Measurements from ENCODE around the gene NCKAP5. TPM values are rescaled to one million over a fixed set of nuclear protein-coding genes. Genes with fewer than 3 reads are reported as not detected.
A peak's percentile ranks its signal among the peaks of the same experiment; 100 is the strongest.

The NCKAP5 gene
- total and polyA plus RNA-seq, 8 donors = 4.0 to 22.1 (median 14.4) TPM

DNA sequence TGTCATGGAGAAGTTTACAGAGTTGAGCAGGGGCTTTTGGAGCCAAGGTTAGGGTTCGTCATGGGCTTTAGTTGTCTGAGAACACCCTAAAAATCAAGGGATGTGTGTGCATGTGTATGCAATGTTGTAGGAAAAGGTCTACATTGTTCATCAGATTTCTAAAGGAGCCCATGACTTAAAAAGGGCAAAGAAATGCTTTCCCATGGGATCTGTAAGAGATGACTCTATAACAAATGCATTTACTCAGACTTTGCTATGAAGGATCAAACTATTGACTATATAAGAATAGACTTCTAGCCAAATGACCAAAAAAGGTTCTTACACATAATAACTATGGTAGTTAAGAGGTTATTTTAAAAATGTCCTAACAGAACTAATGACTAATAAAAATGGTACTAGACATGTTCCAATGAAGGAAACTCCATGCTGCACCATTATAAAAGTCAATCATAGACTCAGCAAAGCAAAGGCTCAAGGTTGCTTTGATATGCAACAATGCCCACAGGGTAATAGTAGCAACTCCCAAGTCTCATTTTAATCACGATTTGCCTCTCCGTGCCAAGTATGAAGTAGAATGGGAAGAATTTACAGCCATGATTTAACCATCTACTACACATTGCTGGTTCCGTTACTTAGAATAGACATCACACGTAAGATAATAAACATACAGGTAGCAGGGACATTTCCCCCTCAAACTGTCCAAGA is 158.5 kb downstream of the NCKAP5 start:
- Histone ChIP-seq H3K27ac (no peak overlapping the region), H3K4me1 (no peaks in the 10 kb centered on the region), H3K9me3 (no peaks in the 10 kb centered on the region), H3K36me3 (no peaks in the 10 kb centered on the region), H3K4me3 (no peak overlapping the region), H3K27me3 (no peaks in the 10 kb centered on the region)
- intact Hi-C loops (cut with DNase I) = no loop called here
- TF ChIP-seq CTCF (IDR thresholded peaks at IDR 0.05) = no peak
- DNase-seq = no peak
- ATAC-seq = no peak

DNA sequence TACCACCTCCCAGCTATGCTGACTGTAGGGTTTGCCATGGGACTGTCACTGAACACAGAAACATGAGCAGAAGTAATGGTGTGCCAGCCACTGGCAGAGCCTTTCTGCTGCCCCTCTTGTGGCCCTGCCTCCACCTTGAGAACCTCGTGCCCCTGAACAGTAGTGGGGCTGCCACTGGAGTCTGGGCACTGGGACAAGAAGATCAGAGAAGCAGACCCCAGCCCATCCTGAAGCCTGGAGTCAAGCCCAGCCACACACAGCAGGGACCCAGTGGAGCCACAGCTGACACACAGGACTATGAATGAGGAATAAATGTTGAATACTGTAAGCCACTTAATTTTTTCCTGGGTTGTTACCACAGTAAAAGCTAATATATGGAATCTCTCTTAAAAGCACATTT is 159.6 kb downstream of the NCKAP5 start:
- H3K4me3 ChIP-seq = no peak overlapping the region
- DNase-seq (no peak), ATAC-seq (no peak)
- no peak overlapping the region for H3K27ac ChIP-seq
- H3K4me1 ChIP-seq = no peaks in the 10 kb centered on the region
- H3K9me3 ChIP-seq = no peaks in the 10 kb centered on the region
- no peaks in the 10 kb centered on the region for H3K27me3 ChIP-seq
- no peaks in the 10 kb centered on the region for H3K36me3 ChIP-seq
- intact Hi-C loops (cut with DNase I) = no loop called here
- TF ChIP-seq CTCF (IDR thresholded peaks at IDR 0.05) = no peak

DNA sequence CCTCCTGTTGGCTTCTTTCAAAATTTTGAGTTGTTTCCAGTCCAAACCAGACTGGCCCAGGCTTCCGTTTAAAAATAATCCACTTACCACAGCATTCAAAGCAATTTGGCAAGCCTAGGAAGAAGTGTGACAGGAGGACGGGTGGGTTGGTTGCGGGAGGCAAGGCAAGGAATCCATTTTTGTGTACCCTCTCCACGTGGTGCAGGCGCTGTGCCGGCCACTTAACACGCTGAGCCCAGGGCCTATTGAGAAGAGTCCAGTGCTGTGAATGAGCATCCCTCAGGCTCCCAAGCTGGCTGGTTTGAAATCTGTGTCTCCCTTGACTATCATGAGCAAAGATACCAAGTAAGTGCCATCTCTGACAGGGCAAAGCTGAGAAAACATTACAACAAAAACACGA is 160.9 kb downstream of the NCKAP5 start:
- Histone ChIP-seq H3K9me3 (no peaks in the 10 kb centered on the region), H3K4me1 (no peaks in the 10 kb centered on the region), H3K4me3 (no peak overlapping the region), H3K27ac (no peak overlapping the region), H3K27me3 (no peaks in the 10 kb centered on the region), H3K36me3 (no peaks in the 10 kb centered on the region)
- ATAC-seq = no peak
- no peak for DNase-seq
- intact Hi-C loops (cut with DNase I) = no loop called here
- TF ChIP-seq CTCF (IDR thresholded peaks at IDR 0.05) = no peak

DNA sequence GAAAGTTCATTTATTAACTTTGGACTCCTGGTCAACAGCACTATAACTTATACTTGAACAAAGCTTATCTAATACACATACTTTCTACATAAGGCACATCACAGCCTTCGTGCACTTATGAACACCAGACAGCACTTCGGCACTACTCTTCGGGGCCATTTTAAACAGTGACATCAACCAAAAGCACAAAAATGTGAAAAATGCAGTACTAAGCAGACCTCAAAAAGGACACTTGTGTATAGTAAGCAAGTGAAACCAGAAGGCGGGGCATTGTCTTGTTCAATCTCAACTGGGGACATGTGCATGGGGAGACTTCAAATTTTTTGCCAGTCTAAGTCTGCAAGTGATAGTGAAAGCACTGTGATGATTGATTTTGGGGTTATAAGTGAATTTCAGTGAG is 163.0 kb downstream of the NCKAP5 start:
- Histone ChIP-seq H3K27ac (no peak overlapping the region), H3K9me3 (no peaks in the 10 kb centered on the region), H3K4me3 (no peak overlapping the region), H3K27me3 (no peaks in the 10 kb centered on the region), H3K4me1 (no peaks in the 10 kb centered on the region), H3K36me3 (no peaks in the 10 kb centered on the region)
- intact Hi-C loops (cut with DNase I) = no loop called here
- ATAC-seq (peak; percentile 32), DNase-seq (no peak)
- TF ChIP-seq CTCF (IDR thresholded peaks at IDR 0.05) = no peak

- ATAC-seq = no peak
- no peak overlapping the region for H3K4me3 ChIP-seq
- intact Hi-C loops (cut with DNase I) = no loop called here
- DNase-seq = no peak
- no peak overlapping the region for H3K27ac ChIP-seq
- no peak for TF ChIP-seq CTCF (IDR thresholded peaks at IDR 0.05)
- H3K36me3 ChIP-seq = no peaks in the 10 kb centered on the region
- H3K9me3 ChIP-seq = no peaks in the 10 kb centered on the region
- H3K4me1 ChIP-seq = no peaks in the 10 kb centered on the region
- no peaks in the 10 kb centered on the region for H3K27me3 ChIP-seq
These were observed 167.9 kb downstream of the NCKAP5 start for GRCh38 chr2:133400411-133400810.
